GM13977 (cell line): ENCODE results near the gene MEIS2.

Source experiments
- DNase-seq: peaks from one replicate; pipeline ENCODE4 v3.0.0; 2012; ENCODE audit warnings: low spot score
- CTCF ChIP-seq: IDR thresholded peaks from 2 replicates; pipeline ENCODE4 v1.5.1; 2012; ENCODE audit warnings: mild to moderate bottlenecking, control low read depth; ENCODE audit not compliant: insufficient read depth; ENCODE audit errors: extremely low read depth, missing control alignments
- in situ Hi-C: fragments of 300-500 bp; cut with MboI; formaldehyde crosslinking; loops from one replicate; pipeline ENCODE4 v1.12.0; 2022; ENCODE audit warnings: low sequenced_read_pairs, low pct_unique_long_range_greater_than_20kb, mixed read lengths, inconsistent platforms; ENCODE audit not compliant: unreplicated experiment

The MEIS2 gene

DNA sequence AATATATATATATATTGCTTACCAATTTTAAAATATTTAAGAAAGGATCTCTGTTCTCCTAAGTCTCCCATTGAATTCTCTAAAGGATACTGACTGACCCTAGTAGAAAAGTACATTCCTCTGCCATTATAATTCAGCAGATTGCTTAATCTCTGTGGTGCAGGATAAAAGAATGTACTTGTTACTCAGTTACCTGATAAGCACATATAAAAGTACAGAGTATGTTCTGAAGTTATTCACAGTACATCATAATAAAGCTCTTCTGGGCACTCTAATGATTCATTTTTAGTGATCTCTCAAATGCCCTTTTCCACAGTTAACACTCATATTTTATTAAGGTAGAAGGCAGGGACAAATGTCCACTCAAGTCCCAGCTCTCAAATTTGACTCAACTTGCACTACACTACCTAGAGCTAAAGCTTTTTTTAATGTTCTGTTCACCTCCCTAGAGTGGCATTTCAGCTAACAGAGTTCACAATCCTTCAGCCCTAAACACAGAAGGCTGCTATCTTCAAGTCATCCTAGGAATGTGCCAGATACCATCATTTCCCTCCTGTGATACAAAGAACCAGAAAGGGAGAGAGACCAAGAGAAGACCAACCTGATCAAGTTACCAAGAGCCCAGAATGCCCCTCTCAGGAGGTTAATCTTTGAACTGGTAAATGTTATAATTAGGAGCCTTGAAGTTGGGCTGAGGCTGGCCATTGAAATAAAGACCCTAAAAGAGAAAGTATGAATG is 53.3 kb downstream of the MEIS2 start:
- no peak for TF ChIP-seq CTCF
- in situ Hi-C loops, result no loop called here
- no peak for DNase-seq

GRCh38 chr15:37045859-37046740 is 54.2 kb downstream of the MEIS2 start:
- no peak for TF ChIP-seq CTCF
- in situ Hi-C loops, result no loop called here
- no peak for DNase-seq

DNA sequence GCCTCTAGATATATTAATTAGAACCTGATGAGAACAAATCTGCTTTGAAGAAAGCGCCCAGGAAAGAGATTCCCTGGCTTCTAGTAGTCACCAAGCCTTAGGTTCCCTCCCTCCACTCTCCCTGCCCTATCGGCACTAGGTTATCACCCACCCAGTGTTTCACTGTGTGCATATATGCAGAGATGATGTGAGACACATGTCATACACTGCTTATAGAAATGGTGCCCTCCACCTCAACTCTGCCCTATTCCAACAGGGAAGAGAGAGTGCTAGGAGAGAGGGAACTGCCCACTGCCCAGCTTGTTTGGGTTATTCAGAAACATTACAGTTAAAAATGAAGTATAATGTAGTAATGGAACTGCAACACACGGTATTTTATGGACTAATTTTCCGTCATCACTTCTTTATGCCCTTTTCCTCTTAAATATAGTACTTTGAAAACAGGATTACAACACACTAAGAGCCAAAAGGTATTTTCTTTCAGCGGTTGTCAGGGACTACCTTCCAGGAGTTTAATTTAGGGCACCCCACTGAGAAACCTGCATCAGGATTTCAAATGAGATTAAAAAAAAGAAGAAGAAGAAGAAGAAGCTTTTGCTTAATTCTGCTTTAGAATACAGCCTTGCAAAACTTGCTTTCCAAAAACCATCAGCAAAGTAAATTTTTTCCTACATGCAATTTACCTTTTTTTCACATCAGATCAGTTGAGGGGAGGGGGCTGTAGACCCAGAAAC is 55.3 kb downstream of the MEIS2 start:
- in situ Hi-C loops, result no loop called here
- no peak for DNase-seq

GRCh38 chr15:37041836-37042235 is 58.5 kb downstream of the MEIS2 start:
- in situ Hi-C loops, result no loop called here

More for the DNA sequence above, 55.3 kb downstream of the MEIS2 start:
- TF ChIP-seq CTCF, result no peak

DNA sequence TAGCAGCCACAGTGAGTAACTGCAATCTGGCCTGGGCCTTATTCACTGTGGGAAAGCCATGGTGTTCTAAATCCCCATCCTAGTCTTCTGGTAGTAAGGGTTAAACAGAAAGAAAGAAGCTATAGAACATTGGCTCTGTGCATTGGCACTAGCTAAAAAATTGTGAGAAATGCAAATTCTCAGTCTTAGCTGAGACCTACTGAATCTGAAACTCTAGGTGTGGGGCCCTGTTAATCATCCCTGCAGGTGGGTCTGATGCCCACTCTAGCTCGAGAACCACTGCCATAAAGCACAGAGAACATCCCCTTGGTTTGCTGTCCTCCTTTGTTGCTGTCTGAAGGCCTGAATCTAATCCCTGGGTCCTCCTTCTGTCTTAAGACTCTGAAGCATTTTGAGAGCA is 59.3 kb downstream of the MEIS2 start:
- in situ Hi-C loops, result no loop called here
- no peak for TF ChIP-seq CTCF
- no peak for DNase-seq

More at GRCh38 chr15:37041836-37042235, 58.5 kb downstream of the MEIS2 start:
- no peak for DNase-seq
- TF ChIP-seq CTCF, result no peak

- in situ Hi-C loops, result no loop called here
- DNase-seq, result no peak
- no peak for TF ChIP-seq CTCF
Measured at GRCh38 chr15:37040072-37040742, 60.1 kb downstream of the MEIS2 start.
